ENCODE measurements around the gene CHAC1. TPM values are rescaled to one million over a fixed set of nuclear protein-coding genes. Genes with fewer than 3 reads are reported as not detected.

The CHAC1 gene, protein sequence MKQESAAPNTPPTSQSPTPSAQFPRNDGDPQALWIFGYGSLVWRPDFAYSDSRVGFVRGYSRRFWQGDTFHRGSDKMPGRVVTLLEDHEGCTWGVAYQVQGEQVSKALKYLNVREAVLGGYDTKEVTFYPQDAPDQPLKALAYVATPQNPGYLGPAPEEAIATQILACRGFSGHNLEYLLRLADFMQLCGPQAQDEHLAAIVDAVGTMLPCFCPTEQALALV
- 0.08 TPM for total RNA-seq (2013)
- polyA plus RNA-seq, result under 1 TPM in 1 of 3 donors, not detected in 2; 0.15 TPM
- polyA minus RNA-seq, result 0.28 and 0.64 TPM in 2 replicates
- total RNA-seq, result 1.2 to 39.9 (median 6.1) reads per million in 11 experiments

GRCh38 chr15:40952901-40953712 lies at the start of gene CHAC1:
Gene CHAC1 (plus strand): TSS chr15:40953471. CDS start chr15:40953584, 113 bp downstream.
- H3K36me3 ChIP-seq (replicated peaks in 1 of 2; ENCODE audit: control insufficient read depth in 1 of 2, insufficient read depth in 2 of 2, low read length in 2 of 2), result no peaks in the 10 kb centered on the region
- H3K79me2 ChIP-seq (ENCODE audit: insufficient read depth, low read length), result no peaks in the 10 kb centered on the region
- under 1% methylated on average over 72 of the region's 72 CpGs for WGBS (ENCODE audit: insufficient coverage)
- peaks cover 16 to 19% of the 10 kb centered on the region in 2 donors for H3K4me1 ChIP-seq (ENCODE audit: control insufficient read depth in 1 of 2, insufficient read depth in 2 of 2, low read length in 2 of 2)
- H3K27ac Mint-ChIP-seq, result peak within 1 kb of the TSS in 4 of 7 donors; percentile 26 to 76 (median 74)
- no peaks in the 10 kb centered on the region for H4K20me1 ChIP-seq (ENCODE audit: insufficient read depth, low read length)
- DNase-seq, result peak; percentile 88 to 89 (median 89)
- H3K4me2 ChIP-seq (replicated peaks; ENCODE audit: extremely low read depth, low read length, poor library complexity, severe bottlenecking), result peak within 1 kb of the TSS; percentile 97
- peak within 1 kb of the TSS; percentile 31 to 81 (median 79) for H3K4me3 ChIP-seq (replicated peaks in 1 of 3; ENCODE audit: low read depth in 2 of 3, low read length in 3 of 3)
- H3K9me3 Mint-ChIP-seq, result peaks cover 0 to 3% (median 0%) of the 10 kb centered on the region in 7 donors
- H3K27me3 ChIP-seq (ENCODE audit: control insufficient read depth in 2 of 2, insufficient read depth in 2 of 2, low read length in 2 of 2), result peaks cover 0 to 9% of the 10 kb centered on the region in 2 donors
- no peaks in the 10 kb centered on the region for H3K36me3 Mint-ChIP-seq
- H3K4me3 Mint-ChIP-seq, result peak within 1 kb of the TSS; percentile 86 to 93
- H3K9me3 ChIP-seq (replicated peaks in 1 of 2; ENCODE audit: control insufficient read depth in 1 of 2, insufficient read depth in 1 of 2, low read length in 2 of 2), result no peaks in the 10 kb centered on the region
- H3K27me3 Mint-ChIP-seq (ENCODE audit: low read depth in 3 of 3), result peaks cover 15 to 22% (median 19%) of the 10 kb centered on the region in 3 donors
- peaks cover 22% of the 10 kb centered on the region for H3K4me1 Mint-ChIP-seq
- intact Hi-C loops (cut with micrococcal nuclease), result no loop called here
- H2AFZ ChIP-seq (ENCODE audit: insufficient read depth, low read depth, low read length, poor library complexity, severe bottlenecking), result peak within 1 kb of the TSS; percentile 93
- H3K27ac ChIP-seq (ENCODE audit: low read depth in 1 of 2, low read length in 2 of 2), result peak within 1 kb of the TSS; percentile 19 to 58
- H3K9ac ChIP-seq (ENCODE audit: insufficient read depth, low read length, poor library complexity, severe bottlenecking), result peak within 1 kb of the TSS; percentile 60
- TF ChIP-seq, protein P1, sequence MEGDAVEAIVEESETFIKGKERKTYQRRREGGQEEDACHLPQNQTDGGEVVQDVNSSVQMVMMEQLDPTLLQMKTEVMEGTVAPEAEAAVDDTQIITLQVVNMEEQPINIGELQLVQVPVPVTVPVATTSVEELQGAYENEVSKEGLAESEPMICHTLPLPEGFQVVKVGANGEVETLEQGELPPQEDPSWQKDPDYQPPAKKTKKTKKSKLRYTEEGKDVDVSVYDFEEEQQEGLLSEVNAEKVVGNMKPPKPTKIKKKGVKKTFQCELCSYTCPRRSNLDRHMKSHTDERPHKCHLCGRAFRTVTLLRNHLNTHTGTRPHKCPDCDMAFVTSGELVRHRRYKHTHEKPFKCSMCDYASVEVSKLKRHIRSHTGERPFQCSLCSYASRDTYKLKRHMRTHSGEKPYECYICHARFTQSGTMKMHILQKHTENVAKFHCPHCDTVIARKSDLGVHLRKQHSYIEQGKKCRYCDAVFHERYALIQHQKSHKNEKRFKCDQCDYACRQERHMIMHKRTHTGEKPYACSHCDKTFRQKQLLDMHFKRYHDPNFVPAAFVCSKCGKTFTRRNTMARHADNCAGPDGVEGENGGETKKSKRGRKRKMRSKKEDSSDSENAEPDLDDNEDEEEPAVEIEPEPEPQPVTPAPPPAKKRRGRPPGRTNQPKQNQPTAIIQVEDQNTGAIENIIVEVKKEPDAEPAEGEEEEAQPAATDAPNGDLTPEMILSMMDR (IDR thresholded peaks at IDR 0.05), result no peak

DNA sequence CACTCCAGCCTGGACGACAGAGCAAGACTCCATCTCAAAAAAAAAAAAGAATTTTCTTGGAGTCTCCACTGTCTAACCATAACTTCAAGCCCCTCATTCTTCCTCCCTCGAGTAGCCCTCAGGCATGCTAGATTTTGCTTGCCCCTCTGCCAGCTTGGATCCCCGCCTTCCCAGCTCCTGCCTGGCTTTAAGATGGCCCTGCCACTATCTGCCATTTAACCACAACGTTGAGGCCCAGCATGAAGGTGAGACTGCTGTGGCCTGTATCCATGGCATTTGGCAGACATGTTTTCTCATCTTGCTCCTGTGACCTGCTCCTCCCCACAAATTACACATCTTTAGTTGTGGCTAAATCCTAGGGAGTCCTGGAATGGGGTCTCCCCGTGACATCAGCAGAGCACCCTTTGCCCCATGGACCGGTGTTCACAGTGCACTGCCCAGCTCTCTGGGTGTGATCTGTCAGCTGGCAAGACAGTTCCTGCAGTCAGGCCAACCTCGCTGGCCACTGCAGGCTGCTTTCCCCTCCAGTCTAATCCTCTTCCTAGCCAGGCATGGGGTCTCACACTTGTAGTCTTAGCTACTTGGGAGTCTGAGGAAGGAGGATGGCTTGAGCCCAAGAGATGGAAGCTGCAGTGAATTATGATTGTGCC lies 48.6 kb upstream of the CHAC1 start:
- Histone ChIP-seq H2AFZ (ENCODE audit: insufficient read depth, low read depth, low read length, poor library complexity, severe bottlenecking) (no peak overlapping the region), H3K4me2 (replicated peaks; ENCODE audit: extremely low read depth, low read length, poor library complexity, severe bottlenecking) (no peak overlapping the region), H3K4me1 (ENCODE audit: control insufficient read depth in 1 of 2, insufficient read depth in 2 of 2, low read length in 2 of 2) (peaks cover 76 to 87% of the 10 kb centered on the region in 2 donors), H4K20me1 (ENCODE audit: insufficient read depth, low read length) (peaks cover 42% of the 10 kb centered on the region), H3K79me2 (ENCODE audit: insufficient read depth, low read length) (peaks cover 38% of the 10 kb centered on the region), H3K36me3 (replicated peaks in 1 of 2; ENCODE audit: control insufficient read depth in 1 of 2, insufficient read depth in 2 of 2, low read length in 2 of 2) (peaks cover 15 to 16% of the 10 kb centered on the region in 2 donors), H3K9ac (ENCODE audit: insufficient read depth, low read length, poor library complexity, severe bottlenecking) (no peak overlapping the region), H3K9me3 (replicated peaks in 1 of 2; ENCODE audit: control insufficient read depth in 1 of 2, insufficient read depth in 1 of 2, low read length in 2 of 2) (no peaks in the 10 kb centered on the region), H3K4me3 (replicated peaks in 1 of 3; ENCODE audit: low read depth in 2 of 3, low read length in 3 of 3) (no peak overlapping the region), H3K27me3 (ENCODE audit: control insufficient read depth in 2 of 2, insufficient read depth in 2 of 2, low read length in 2 of 2) (no peaks in the 10 kb centered on the region), H3K27ac (ENCODE audit: low read depth in 1 of 2, low read length in 2 of 2) (peak overlapping the region in 1 of 2 donors; percentile 21)
- H3K27me3 Mint-ChIP-seq (ENCODE audit: low read depth in 3 of 3), result peaks cover 0 to 4% (median 0%) of the 10 kb centered on the region in 3 donors
- H3K4me3 Mint-ChIP-seq, result peak overlapping the region in 1 of 2 donors; percentile 68
- intact Hi-C loops (cut with micrococcal nuclease), result loop anchor here (2.0 to 10.0 kb wide), 8 partner anchors 38 to 428 kb away; partner anchors contain the start of genes INO80 (in 1 of the 2), NUSAP1 (in 1 of the 2), OIP5 (in 1 of the 2) and RMDN3 (in 1 of the 2)
- DNase-seq, result peak in 1 of 3 donors; percentile 4
- peak overlapping the region; percentile 25 to 93 (median 75) for H3K27ac Mint-ChIP-seq
- TF ChIP-seq, protein P1 (IDR thresholded peaks at IDR 0.05), result no peak
- H3K9me3 Mint-ChIP-seq, result no peaks in the 10 kb centered on the region
- 94% methylated on average over 5 of the region's 7 CpGs for WGBS (ENCODE audit: insufficient coverage)
- peaks cover 81% of the 10 kb centered on the region for H3K4me1 Mint-ChIP-seq
- peaks cover 26 to 42% of the 10 kb centered on the region in 2 donors for H3K36me3 Mint-ChIP-seq
